GM19452 (cell line): ENCODE measurements around the gene NECAB2.

Source experiments
- ATAC-seq: cut with Tn5 transposase; IDR thresholded peaks from one replicate; pipeline ENCODE4 v1.9.1; 2021; ENCODE audit not compliant: unreplicated experiment

NECAB2 gene

DNA sequence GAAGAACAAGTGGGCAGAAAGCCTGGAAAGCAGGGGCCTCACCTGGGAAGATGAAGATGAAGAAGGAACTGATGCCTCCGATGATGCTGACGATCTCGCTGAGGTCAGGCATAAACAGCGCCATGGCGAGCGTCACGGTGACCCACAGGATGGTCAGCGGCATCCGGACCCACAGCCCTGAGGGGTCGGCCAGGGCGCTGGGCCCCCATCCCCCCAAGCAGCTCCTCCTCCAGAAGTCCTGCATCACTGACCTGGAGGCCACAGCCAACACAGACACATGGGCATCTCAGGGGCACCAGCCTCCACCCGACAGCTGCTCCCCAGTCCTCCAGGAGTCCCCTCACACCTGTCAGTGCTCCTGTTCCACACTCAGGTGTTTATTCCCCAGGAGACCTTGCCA lies 48.4 kb downstream of the NECAB2 start:
- ATAC-seq = no peak

DNA sequence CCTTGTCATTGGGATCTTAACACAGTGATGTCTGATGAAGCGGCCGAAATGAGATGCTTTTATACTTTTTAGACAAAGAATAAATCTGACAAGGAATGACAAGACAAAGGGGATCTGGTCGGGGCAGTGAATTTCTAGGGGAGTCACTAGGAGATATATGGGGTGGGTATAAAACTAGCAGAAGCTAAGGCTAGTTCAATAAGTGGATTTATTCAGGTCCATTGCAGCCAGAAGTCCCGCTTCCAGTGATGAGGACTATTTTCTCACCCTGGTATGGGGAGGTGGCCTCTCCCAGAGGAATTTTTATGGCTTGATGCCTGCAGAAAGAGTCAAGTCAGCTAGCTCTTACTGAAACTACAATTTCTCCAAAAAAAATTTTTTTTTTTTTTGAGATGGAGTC lies 50.7 kb downstream of the NECAB2 start:
- no peak for ATAC-seq

DNA sequence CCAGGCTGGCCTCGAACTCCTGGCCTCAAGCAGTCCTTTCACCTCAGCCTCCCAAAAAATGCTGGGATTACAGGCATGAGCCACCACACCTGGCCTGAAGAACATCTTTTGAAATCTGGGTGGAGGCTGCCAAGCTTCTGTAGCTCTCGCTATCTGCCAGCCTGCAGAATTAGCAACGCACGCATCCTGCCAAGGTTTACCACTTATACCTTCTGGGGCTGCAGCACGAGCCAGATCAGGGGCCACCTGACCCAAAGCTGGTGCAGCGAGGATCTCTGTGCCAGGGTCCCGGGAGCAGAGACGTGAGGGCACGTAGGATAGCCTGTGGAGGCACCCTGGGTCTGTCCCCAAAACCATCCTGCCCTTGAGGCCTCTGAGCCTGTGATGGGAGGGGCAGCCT lies 52.3 kb downstream of the NECAB2 start:
- no peak for ATAC-seq

DNA sequence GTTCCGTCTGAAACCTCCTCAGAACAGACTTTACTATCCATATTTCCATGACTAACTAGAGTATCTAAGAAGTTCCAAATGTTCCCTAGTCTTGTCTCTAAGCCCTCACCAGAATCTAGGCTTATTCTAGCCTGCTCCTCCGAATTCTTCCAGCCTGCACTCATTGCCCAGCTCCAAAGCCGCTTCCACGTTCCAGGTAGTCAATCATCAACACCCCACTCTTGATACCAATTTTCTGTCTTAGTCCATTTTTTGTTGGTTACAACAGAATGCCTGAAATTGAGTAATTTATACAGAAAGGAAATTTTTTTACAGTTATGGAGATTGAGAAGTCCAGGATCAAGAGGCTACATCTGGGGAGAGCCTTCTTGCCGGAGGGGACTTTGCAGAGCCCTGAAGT lies 53.4 kb downstream of the NECAB2 start:
- no peak for ATAC-seq

DNA sequence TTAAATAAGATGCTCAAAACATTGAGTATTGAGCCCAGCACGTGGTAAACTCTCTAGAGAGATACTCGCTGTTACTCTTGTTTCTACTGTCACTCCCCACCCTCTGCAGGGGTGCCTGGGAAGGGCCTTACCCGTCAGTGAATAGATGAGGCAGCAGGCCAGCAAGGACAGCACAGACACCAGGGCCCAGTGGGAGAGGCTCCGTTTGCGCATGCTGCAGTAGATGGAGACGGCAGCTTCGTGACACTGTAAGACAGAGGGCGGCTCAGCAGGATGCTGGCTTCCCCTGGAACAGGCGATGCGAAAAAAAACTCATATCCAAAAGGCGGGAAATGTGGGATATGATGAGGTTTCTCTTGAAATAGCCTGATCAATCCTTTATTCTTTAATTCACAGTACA lies 54.6 kb downstream of the NECAB2 start:
- no peak for ATAC-seq

DNA sequence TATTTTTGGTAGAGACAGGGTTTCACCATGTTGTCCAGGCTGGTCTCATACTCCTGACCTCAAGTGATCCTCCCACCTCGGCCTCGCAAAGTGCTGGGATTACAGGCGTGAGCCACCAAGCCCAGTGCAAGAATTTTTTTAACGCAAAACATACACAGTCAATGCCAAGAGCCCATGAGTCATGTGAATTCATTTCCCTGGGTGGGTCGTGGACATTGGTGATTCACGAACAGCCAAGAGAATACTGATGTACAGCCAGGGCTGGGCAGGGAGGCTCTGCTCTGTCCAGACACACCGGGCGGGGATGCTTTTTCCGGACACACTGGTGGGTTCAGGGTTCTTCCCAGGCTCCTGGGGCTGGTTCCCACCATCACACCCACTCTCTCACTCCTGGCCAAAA lies 56.8 kb downstream of the NECAB2 start:
- ATAC-seq = no peak

DNA sequence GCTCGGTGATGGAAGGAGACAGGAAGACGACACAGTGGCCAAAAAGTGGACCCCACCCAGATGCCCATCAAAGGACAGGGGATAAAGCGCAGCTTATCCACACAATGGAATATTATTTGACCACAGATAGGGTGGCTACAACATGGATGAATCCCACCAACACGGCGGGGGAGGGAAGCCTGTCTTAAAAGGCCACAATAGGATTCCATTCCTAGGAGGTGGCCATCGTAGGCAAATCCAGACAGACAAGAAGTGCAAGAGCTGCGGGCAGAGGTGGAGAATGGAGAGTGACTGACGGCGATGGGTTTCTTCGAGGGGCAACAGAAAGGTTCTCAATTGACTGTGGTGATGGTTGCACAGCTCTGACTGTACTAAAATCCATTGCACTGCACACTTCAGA lies 58.6 kb downstream of the NECAB2 start:
- no peak for ATAC-seq

DNA sequence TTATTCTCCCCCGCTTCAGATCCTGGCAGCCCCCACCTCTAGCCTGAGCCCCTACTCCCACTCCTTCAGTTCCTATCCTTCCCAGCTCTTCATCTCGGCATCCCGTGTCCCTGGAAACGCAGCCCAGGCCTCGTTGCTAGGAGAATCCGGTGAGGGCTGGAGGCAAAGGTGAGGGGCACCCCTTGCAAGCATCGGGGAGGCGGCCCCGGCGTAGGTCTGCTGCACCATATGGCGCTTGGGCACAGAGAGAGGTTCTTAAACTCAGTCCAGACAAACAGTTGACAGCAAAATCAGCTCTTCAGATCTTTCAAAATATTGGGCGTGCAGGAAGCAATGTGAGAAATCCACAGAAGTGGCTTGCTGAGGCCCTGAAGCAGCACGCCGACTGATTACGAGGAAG lies 59.6 kb downstream of the NECAB2 start:
- no peak for ATAC-seq

DNA sequence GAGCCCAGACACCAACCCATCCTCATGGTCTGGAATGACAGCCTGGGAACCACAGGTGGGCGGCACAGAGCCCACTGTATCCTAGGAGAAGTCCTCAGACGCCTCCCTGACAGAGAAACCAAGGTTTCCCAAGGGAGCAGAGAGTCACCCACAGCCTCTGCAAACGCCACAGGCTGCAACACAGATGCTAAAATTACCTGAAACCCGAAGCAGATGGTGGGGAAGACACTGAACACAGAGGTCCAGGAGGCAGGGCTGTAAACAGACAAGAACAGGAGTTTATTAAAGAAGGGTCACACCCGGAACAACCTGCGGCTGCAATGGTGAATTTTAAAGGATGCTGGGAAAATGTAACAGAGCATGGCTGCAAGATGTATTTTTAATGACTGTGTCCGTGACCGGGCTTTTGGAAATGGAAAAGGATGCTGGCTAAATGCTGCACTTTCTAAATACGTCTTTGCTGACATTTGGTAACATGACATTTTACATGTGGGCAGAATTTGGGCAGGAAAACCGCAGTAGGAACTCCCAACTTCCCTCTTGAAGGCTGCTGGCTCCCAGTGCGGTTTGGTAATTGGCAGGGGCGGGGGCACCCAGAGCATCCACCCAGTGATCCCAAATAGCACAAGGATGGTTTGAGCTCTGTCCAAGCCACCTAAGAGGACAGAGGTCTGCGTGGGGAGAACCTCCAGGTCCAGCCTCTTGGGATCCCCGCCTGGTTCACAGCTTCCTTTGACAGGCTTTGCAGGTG lies 61.4 kb downstream of the NECAB2 start:
- no peak for ATAC-seq

DNA sequence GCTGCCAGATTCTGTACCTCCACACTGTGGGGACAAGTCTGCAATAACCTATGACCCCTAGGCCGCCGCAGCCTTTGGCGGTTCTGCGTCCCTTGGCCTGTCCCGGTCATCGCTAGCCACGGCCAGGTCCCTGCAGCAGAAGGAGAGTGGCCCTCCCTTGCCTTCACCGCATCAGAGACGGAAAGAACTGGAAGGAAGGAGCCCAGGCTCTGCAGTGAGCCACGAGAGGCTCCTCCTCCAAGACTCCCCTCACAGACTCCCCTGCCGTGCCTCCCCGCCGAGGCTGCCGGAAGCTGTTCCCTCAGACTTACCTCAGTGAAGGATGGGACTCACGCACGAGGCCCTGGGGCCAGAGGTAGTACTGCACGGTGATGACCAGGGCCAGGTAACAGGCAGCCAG lies 63.5 kb downstream of the NECAB2 start:
- ATAC-seq = no peak

DNA sequence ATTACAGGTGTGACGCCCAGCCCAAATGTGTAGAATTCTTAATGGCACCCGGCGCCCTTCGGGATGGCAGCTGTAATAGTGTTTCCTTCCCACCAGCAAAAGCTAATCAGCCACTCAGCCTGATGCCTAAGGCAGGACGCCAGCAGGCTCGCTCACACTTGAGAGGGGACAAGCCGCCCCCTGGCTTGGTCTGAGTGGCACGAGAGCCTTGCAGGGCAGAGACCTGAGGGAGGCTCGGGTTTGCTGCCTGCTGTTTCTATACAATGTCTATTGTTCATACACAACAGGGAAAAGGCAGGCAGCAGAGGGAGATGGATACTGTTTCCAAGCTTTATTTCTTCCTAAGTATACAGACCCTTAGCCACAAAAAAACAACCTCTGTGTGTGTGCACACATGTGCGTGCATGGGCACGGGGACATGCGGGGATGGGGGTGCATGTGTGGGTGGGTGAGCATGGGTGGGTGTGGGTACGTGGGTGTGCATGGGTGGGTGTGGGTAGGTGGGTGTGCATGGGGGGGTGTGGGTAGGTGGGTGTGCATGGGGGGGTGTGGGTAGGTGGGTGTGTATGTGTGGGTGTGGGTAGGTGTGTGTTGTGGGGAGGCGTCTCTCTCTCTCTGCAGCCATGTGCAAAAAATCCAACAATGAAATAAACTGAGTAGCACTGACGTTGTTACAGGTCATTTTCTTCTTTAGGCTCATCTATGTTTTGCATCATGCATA lies 64.6 kb downstream of the NECAB2 start:
- ATAC-seq = no peak

DNA sequence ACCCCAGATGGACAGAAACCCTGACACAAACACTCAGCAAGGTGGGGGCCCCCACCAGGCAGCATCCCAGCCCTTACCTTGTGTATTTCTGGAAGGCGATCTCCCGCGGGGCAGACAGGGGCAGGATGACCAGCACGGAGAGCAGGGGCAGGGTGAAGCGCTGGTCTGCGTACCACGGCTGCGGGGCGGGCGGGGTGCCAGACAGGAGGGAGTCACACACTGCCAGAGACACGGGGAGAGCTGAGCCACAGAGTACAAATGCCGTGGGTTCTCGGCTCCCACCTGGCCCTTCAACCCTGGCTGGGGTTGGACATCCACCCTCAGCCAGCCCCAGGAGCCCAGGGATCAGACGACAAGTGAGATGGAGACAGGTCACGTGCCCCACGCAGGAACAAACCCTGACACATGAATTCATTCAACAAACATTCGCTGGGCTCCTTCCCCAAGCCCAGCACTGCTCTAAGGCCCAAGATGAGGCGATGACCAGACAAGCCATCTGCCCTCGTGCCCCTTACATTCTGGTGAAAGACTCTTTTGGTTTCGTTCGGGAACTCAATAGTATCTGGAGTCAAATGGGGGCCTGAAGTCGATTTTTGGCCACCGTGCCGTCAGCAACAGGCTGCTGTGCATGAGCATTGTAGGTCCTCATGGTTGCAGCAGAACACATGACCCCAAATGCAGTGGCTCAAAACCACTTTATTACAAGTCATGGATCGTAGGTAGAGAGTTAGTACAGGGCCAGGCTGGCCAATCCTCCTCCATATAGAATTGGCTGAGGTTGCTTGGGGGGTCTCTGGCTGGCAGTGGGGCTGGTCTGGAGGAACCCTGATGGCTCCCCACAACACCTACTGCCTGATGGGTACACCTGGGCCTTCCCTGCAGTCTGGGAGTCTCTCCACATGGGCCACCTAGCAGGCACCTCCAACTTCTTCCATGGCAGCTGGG lies 65.5 kb downstream of the NECAB2 start:
- no peak for ATAC-seq

DNA sequence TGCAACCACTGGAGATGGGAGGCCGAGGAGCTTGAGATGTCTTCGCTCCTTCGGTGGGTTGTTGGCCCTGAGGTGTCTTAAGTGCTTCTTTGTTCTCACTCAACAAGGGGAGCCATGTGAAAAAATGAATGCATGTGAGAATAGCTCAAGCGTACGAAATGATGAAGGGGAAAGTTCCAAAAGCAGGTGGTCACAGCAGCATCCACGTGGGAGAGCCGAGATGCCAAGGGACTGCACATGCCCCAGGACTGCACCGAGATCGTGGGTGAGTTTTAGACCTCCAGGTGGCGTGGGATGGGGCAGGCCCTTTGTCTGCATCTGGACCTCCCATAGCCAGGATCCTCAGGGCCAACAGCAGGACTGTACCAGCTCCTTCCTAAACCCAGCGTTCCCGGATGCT lies 66.5 kb downstream of the NECAB2 start:
- ATAC-seq = no peak

DNA sequence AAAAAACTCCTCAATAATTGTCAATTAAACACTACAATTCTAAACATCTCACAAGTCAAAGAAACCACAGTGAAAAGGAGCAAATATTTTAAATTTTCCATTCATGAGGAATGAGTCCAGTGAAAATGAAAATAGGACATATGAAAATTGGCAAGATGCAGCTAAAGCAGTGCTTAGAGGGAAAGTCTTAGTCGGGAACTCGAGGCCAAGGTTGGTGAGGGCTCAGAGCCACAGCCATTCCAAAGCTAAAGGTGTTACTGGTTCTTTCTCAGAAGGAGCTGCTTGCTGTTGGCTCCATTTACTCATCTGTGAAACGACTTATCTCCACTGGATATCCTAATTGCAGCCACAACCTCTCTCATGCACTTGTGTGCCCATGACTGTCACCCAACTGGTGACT lies 68.1 kb downstream of the NECAB2 start:
- no peak for ATAC-seq

DNA sequence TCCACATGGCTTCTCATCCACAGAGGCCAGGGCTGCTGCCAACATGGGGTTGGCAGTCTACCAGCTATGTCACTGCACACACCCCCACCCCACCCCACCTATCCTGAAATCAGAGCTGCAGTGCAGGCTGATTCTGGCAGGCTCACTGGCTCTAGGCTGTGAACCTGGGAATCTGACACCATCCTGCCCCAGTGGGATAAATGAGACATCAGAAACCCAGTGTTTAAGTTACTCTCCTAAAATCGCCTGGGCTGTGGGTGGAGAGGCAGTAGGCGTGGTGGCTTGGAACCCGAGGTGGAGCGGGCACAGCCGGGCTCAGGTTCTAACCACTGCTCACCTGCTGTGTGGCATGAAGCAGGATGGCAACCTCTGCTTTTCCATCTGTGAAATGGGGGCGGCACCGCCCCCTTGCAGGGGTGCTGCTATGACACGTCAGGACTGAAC lies 69.0 kb downstream of the NECAB2 start:
- no peak for ATAC-seq

DNA sequence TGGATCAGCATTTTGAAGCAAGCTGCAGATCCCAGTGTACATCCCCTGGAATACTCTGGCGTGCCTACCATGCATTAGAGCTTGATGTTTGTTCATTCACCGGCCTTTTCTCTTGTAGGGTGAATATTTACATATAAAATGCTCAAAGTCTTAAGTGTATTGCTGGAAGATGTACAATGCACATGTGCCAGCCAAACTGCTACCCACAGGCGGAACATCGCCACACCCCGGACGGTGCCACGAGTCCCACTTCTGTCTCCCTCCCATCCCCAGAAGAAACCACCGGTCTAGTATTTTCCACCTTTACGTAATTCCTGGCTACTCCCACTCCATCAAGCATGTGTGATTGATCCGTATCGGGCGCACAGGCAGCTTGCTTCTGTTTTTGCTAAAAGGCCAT lies 70.4 kb downstream of the NECAB2 start:
- no peak for ATAC-seq

DNA sequence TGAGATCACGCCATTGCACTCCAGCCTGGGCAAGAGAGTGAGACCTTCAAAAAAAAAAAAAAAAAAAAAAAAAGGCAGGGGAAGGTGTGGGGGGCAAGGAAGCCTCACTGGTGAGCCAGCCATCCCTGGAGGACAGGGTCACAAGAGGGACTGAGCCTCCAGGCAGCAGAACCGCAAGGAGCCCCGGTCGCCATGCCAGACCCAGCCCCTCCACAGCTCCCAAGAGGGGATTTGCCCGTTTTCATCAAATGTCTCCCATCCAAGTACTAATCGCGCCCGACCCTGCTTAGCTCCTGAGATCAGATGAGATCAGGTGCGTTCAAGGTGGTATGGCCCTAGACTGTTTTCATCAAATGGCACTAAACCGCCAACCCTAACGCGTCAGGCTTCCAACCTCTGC lies 71.7 kb downstream of the NECAB2 start:
- ATAC-seq = no peak

DNA sequence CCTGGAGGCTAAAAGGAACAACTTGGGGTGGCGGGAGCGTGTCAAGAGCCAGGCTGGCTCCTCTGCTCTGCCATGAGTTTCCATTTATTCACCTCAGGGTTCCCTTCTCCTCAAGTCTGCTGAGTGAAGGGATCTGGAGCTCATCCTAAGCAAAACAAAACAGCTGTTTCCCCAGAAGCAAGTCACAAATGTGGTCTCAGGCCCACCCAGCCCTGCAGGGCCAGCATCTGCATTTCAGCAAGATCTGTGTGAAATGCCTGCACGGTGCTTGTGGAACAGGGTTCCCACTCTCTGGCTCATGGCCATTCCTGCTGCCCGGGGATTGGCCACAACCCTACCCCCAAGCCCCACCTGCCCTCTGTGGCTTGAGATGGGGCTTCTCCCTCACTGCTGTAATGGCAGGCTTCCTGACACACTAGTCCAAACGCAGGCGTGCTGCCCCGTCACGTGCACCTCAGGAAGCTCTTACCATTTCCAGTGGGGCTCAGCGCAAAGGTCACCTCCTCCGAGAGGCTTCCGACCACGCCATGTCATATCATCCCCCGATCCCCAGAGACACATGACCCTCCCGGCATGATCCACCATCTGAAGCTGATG lies 72.3 kb downstream of the NECAB2 start:
- ATAC-seq = no peak

DNA sequence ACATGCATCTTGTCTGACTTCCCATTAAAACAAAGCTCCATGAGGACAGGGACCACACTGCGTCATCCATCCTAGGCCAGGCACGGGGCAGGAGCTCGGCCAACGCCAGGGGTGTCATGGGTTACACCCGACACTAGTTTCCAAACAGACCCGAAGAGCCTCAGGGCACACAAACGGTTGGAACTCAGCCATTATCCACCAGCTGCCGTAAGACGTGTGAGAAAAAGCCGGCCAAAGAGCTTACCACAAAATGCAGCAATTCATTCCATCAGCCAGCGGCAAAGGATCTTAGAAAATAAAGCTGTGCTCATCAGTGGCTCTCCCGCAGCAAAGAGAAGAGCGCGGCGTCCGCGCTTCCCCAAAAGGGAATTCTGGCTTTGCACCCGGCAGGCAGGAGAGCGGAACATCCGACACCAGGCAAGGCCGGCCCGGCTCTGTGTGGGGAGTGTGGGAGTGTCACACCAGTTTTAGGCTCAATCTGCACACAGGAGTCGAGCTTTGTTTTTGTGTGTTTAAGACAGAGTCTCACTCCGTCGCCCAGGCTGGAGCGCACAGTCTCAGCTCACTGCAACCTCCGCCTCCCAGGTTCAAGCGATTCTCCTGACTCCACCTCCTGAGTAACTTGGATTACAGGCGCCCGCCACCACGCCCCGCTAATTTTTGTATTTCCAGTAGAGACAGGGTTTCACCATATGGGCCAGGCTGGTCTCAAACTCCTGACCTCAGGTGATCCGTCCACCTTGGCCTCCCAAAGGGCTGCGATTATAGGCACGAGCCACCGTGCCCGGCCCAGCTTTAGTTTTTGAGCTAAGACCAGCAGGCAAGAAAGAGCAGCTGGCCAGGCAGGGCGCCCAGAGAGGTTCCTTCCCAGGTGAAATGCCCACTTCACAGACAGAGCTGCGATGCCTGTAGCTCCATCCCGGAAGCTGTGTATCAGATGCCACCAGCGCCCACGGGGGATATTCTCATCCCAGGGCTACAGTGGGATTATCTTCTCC lies 73.1 kb downstream of the NECAB2 start:
- ATAC-seq = no peak

DNA sequence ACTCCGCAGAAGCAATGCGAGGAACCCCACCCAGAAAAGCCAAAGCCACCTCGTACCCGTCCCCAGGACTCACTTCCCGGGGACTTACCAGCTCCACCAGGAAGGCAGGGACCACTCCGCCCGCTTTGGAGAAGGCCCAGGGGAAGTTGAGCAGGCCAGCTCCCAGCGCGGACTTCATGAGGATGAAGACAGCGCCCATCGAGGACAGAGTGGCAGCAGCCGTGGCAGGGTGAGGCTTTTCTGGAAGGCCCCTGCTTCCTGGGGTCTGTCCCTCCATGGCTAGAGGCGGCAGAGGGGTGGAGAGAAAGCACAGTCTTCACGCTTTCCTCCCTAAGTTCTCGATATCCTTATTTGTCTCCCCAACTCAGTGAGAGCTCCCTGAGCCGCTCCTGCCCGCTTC lies 73.8 kb downstream of the NECAB2 start:
- no peak for ATAC-seq
